Gastroesophageal sphincter (tissue), 4 donors: ENCODE data around the gene SLAMF9. TPM values are rescaled to one million over a fixed set of nuclear protein-coding genes. Genes with fewer than 3 reads are reported as not detected.

ENCODE experiments used
- ATAC-seq: fragments of 150-250 bp; one replicate; pipeline ENCODE4 v1.9.1; 2016; ENCODE audit warnings: mild to moderate bottlenecking, moderate library complexity
- H3K27ac ChIP-seq, 4 donors: fragments of 200-600 bp; sonication (generic) in 3 of 4; 1 replicate in 3 of 4; 2 replicates in 1 of 4; pipeline ENCODE4 v1.5.1; 2016 to 2019
- H3K27me3 ChIP-seq: fragments of 200-600 bp; sonication (generic); one replicate; pipeline ENCODE4 v1.5.1; 2019
- H3K36me3 ChIP-seq, 2 donors: fragments of 200-600 bp; sonication (generic); one replicate each; pipeline ENCODE4 v1.5.1; 2019; ENCODE audit warnings: control low read depth in 1 of 2
- H3K4me1 ChIP-seq, 3 donors: fragments of 200-600 bp; sonication (generic); 1 replicate in 2 of 3; 2 replicates in 1 of 3; pipeline ENCODE4 v1.5.1; 2016 to 2019; ENCODE audit warnings: control low read depth in 2 of 3
- H3K4me3 ChIP-seq, 2 donors: fragments of 200-600 bp; sonication (generic); one replicate each; pipeline ENCODE4 v1.5.1; 2019; ENCODE audit warnings: mild to moderate bottlenecking in 1 of 2, moderate library complexity in 1 of 2
- H3K9me3 ChIP-seq, 3 donors: fragments of 200-600 bp; sonication (generic); one replicate each; pipeline ENCODE4 v1.5.1; 2017 to 2019; ENCODE audit warnings: control low read depth in 2 of 3
- EP300 ChIP-seq: sonication (generic); formaldehyde crosslinking; IDR thresholded peaks from one replicate; pipeline ENCODE4 v1.6.1; 2017; ENCODE audit warnings: antibody characterized with exemption, mild to moderate bottlenecking
- POLR2A ChIP-seq, 2 donors: fragments of 450-650 bp; IDR thresholded peaks; one replicate each; pipeline ENCODE4 v1.6.1; 2017; ENCODE audit warnings: antibody characterized with exemption in 2 of 2, mild to moderate bottlenecking in 2 of 2, moderate library complexity in 1 of 2
- POLR2AphosphoS5 ChIP-seq: sonication (generic); formaldehyde crosslinking; IDR thresholded peaks from one replicate; pipeline ENCODE4 v1.6.1; 2017; ENCODE audit warnings: antibody characterized with exemption
- WGBS, 2 donors: methylation state at CpG; one replicate each; pipeline ENCODE4 v1.1.5; 2018; ENCODE audit warnings: low coverage in 1 of 2; 5-methylcytosine and 5-hydroxymethylcytosine counted together
- total RNA-seq, 4 donors: library from RNA; depleted of rRNA; stranded (reverse); fragments of >200 nt; gene quantifications; one replicate each; pipeline ENCODE4 v1.1.0, GENCODE V29; 2016
- TF ChIP-seq, protein P1 (sequence below), 4 experiments: fragments of 200-600 bp in 2 of 4; fragments of 450-650 bp in 2 of 4; sonication (generic) in 1 of 4; IDR thresholded peaks; one replicate each; pipeline ENCODE4 v1.5.1; 2017 to 2019; ENCODE audit warnings: antibody characterized with exemption in 4 of 4, mild to moderate bottlenecking in 2 of 4, moderate library complexity in 2 of 4

The SLAMF9 gene
- total RNA-seq, 4 donors from 2014 or later: not detected

DNA sequence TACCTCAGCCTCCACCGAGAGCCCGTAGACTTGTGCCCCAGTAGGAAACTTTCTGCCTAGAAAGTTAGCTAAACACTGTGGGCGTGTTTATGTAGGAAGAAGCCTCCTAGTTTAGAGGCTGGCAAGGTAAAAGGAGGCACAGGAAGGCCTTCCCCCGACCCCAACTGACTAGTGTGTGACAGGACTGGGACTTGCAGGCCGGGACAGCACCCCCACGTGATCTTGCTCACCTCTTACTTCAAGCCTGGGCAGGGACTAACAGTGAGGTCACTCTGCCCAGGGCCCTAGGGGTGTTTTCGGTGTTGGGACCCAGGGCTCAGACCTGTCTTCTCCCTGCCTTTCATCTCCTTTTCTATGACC is 28.3 kb downstream of the SLAMF9 start:
- no peaks in the 10 kb centered on the region for H3K27me3 ChIP-seq
- no peak for ATAC-seq
- H3K4me3 ChIP-seq: peak overlapping the region; percentile 86 to 96
- peaks cover 0 to 48% (median 5%) of the 10 kb centered on the region in 3 donors for H3K4me1 ChIP-seq
- H3K36me3 ChIP-seq: peaks cover 0 to 4% of the 10 kb centered on the region in 2 donors
- WGBS, 2 donors: 0% methylated on average over 2 to 5 of the region's 7 CpGs
- H3K27ac ChIP-seq: peak overlapping the region; percentile 90 to 96 (median 94)
- no peak for TF ChIP-seq POLR2A (IDR thresholded peaks at IDR 0.05)
- TF ChIP-seq, protein P1, sequence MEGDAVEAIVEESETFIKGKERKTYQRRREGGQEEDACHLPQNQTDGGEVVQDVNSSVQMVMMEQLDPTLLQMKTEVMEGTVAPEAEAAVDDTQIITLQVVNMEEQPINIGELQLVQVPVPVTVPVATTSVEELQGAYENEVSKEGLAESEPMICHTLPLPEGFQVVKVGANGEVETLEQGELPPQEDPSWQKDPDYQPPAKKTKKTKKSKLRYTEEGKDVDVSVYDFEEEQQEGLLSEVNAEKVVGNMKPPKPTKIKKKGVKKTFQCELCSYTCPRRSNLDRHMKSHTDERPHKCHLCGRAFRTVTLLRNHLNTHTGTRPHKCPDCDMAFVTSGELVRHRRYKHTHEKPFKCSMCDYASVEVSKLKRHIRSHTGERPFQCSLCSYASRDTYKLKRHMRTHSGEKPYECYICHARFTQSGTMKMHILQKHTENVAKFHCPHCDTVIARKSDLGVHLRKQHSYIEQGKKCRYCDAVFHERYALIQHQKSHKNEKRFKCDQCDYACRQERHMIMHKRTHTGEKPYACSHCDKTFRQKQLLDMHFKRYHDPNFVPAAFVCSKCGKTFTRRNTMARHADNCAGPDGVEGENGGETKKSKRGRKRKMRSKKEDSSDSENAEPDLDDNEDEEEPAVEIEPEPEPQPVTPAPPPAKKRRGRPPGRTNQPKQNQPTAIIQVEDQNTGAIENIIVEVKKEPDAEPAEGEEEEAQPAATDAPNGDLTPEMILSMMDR (IDR thresholded peaks at IDR 0.05): peak in 1 of 4 experiments; percentile 8
- no peaks in the 10 kb centered on the region for H3K9me3 ChIP-seq

DNA sequence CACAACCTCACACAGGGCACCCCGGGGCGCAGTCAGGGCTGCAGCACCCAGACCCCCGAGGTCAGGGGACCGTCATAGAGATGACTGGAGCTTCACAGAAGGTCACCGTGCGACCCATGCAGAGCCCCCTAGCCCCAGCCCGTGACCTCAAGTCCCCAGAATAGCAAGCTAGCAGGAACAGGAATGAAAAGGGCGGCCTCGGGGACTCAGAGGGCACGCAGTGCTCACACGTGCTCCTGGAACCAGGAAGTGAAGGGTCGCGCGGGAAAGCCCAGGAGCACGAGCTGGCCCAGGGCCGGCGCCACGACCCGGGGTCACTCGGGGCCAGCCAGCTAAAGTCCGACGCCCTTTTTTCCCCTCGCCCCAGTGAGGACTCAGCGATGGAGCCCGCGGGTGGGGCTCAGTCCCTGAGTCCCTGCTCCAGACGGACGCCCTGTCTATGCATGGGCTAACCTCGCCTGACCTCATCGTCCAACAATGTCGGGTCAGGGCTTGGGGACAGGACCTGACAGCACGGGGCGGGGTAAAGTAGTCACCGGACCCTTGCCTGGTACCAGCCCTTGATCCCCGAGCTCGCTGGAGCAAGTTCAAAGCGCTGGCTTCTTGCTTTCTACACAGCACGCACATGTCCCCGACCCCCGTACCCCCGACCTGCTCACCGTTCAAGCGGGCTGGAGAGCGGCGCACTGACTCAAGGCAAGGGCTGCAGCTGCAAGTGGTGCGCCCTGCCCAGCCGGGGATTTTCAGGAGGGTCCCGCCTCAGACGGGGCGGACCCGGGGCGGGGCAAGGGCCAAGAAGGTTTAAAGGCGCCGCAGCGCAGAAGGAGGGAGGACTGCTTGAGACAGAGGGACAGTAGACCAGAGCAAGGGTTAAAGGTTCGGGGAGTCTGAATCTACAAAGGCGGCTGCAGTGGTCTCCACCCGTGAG is 29.0 kb downstream of the SLAMF9 start, which contains the start of gene TAGLN2:
TAGLN2 (minus strand) TSS at position 717 of the 928 bp plus-strand sequence. CDS start 4,998 bp downstream, outside the sequence.
- Histone ChIP-seq H3K4me1 (peaks cover 0 to 55% (median 5%) of the 10 kb centered on the region in 3 donors), H3K27ac (peak within 1 kb of the TSS; percentile 90 to 96 (median 94)), H3K27me3 (no peaks in the 10 kb centered on the region), H3K4me3 (peak within 1 kb of the TSS; percentile 86 to 96), H3K36me3 (peaks cover 0 to 10% of the 10 kb centered on the region in 2 donors), H3K9me3 (no peaks in the 10 kb centered on the region)
- peak; percentile 82 for ATAC-seq
- 0% methylated on average over 3 to 6 of the region's 58 CpGs for WGBS, 2 donors
- peak; percentile 98 for TF ChIP-seq POLR2AphosphoS5
- TF ChIP-seq, protein P1 (IDR thresholded peaks at IDR 0.05): peak in 2 of 4 experiments; percentile 8 to 19
- TF ChIP-seq POLR2A (IDR thresholded peaks at IDR 0.05): peak; percentile 92 to 94
- TF ChIP-seq EP300: no peak

DNA sequence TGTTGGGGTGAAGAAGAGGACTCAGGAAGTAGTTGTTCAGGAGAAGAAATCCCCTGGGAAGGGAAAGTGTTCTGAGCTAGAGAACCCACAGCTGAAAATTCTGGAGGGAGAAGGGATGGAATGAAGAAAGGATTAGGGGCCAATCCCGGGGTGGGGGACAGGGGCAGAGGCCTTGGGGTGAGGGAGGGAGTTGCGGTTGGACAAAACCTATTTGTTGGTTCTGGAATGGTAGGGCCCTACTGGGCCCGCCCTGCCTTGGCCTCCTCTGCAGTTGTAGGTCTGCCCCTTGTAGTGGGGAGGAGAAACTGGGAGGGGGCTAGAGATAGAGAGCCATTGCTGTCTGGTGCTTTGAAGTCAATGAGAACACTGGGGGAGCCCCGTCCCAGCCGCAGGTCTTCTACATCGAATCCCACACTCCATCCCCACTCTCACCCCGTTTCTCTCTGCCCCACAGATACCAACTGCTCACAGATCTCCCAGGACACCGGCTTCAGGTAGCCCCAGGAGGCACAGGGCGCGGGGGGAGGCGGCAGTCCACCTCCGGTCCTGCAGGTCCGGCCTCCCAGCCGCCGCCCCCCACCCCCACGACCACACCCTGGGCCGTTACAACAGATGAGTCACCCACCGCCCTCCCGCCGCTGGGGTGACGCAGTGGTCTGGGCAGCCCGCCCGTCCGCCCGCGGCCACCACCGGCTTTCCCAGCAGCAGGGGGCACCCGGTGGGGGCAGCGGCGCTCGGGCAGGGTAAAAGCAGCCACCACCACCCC is 29.8 kb downstream of the SLAMF9 start:
- ATAC-seq: peak; percentile 83
- TF ChIP-seq POLR2AphosphoS5: peak; percentile 91
- peak in 1 of 2 donors; percentile 52 for TF ChIP-seq POLR2A (IDR thresholded peaks at IDR 0.05)
- TF ChIP-seq, protein P1 (IDR thresholded peaks at IDR 0.05): peak in 1 of 4 experiments; percentile 26
- no peak for TF ChIP-seq EP300
- Histone ChIP-seq H3K27me3 (no peaks in the 10 kb centered on the region), H3K4me3 (peak overlapping the region; percentile 86 to 96), H3K4me1 (peaks cover 0 to 63% (median 5%) of the 10 kb centered on the region in 3 donors), H3K9me3 (no peaks in the 10 kb centered on the region), H3K27ac (peak overlapping the region; percentile 90 to 96 (median 94)), H3K36me3 (peaks cover 0 to 19% of the 10 kb centered on the region in 2 donors)
- 3% methylated on average over 3 to 6 of the region's 31 CpGs for WGBS, 2 donors

DNA sequence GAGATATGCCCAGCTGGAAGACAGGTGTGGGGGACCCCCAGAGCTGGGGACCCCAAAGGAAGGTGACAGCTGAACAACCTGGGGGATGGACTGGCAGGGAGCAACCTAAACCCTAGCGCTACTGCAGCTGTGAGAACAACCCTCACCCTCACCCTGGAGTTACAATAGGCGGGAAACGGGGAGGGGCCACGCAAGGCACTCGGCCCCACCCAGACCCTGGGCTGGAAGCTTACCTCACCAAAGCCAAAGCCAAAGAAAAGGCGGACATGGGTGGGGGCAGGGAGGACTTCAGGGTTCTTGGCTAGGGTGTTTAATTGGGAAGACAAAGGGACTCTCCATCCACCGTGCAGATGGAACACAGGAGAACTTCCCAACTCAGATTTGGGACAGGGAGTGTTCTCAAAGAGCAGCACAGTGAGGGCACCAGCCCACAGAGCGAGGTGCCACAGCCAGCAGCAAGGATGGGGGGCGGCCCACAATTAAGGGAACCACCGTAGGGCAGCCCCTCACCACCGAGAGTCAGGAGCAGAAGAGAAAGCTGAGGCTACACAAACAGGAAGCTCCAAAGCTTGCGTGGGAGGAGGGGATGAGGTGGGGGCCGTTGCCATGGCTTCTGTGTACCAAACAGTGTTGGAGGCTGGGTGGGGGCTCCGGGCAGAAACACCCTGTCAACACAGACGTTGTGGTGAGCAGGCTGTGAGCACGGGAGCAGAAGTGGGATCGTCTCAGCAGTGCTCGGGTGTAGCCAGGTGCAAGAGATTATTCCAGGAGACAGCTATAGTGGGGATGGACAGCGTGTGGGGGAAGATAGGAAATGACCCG is 30.6 kb downstream of the SLAMF9 start:
- Histone ChIP-seq H3K9me3 (no peaks in the 10 kb centered on the region), H3K27ac (peak overlapping the region; percentile 90 to 96 (median 94)), H3K4me3 (peak overlapping the region; percentile 86 to 96), H3K4me1 (peaks cover 0 to 71% (median 5%) of the 10 kb centered on the region in 3 donors), H3K27me3 (no peaks in the 10 kb centered on the region), H3K36me3 (peaks cover 0 to 27% of the 10 kb centered on the region in 2 donors)
- TF ChIP-seq EP300: no peak
- TF ChIP-seq POLR2A (IDR thresholded peaks at IDR 0.05): peak; percentile 67 to 70
- TF ChIP-seq POLR2AphosphoS5: peak; percentile 89
- TF ChIP-seq, protein P1 (IDR thresholded peaks at IDR 0.05): no peak
- ATAC-seq: peak; percentile 60
- WGBS, 2 donors: 0 to 15% methylated on average over 11 to 14 of the region's 20 CpGs
